ENCODE results near the gene ADAMTSL4. TPM values are rescaled to one million over a fixed set of nuclear protein-coding genes. Genes with fewer than 3 reads are reported as not detected.

The ADAMTSL4 gene
- 1.4 and 3.4 TPM in 2 replicates for total RNA-seq (ENCODE audit: low replicate concordance)

GRCh38 chr1:150548632-150549495, at the start of gene ADAMTSL4:
TSS of gene ADAMTSL4 (plus strand) at chr1:150549408. CDS start at chr1:150552289, 2,881 bp downstream.

GRCh38 chr1:150507912-150508864, 41.0 kb upstream of the ADAMTSL4 start, which contains the start of gene ECM1:
TSS of gene ECM1 (plus strand) at chr1:150508109. CDS start at chr1:150508210, 101 bp downstream.

GRCh38 chr1:150515328-150516049, 33.7 kb upstream of the ADAMTSL4 start, which contains the start of gene FALEC:
TSS of gene FALEC (plus strand) at chr1:150515752.

DNA sequence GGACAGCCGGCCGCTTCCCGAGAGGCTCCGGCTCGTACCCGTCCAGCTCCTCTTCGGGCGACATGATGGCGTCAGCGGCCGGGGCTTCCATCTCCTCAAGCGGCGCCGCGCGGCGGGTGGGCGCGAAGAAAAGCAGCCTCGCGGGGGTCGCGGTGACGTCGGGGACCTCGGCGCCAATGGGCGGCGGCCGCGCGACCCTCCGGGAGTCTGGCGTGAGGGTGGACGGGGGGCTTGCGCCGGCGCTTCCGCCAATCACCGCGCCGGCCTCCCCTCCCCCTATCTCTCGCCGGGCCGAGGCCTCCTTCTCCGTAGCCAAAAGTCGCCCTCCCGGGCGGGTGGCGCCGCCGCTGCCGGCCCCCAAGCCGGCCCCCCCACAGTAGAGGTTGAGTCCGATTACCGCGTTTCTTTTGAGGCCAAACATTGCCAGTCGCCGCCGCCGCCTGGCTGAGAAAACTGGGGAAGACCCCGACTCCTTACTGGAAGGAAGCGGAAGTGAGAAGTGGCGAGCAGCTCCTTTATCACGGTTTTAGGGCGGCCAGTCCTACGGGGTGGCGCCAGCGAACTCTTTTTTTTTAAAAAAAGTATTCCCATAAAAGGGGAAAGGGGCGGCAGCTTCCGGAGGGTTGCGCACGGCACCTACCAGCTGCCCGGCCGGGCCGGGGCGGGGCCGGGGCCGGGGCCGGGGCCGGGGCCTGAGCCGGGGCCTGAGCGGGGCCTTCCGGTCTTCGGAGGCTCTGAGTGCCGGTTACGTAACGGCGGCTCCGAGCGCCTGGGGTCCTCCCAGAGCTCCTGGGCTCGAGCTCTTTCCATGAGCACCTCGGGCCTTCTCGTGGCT, 30.1 kb downstream of the ADAMTSL4 start, which contains the start of gene MCL1:
MCL1 (minus strand) TSS at position 501 of the 835 bp plus-strand sequence; CDS start at position 421, 80 bp downstream.

Other genes starting within 250 kb of the ADAMTSL4 start
- 26.4 and 32.3 TPM in 2 replicates for gene PRPF3, start 227.9 kb upstream of the ADAMTSL4 start, total RNA-seq (ENCODE audit: low replicate concordance)
- 4.1 TPM in 2 replicates for gene RPRD2, start 185.3 kb upstream of the ADAMTSL4 start, total RNA-seq (ENCODE audit: low replicate concordance)
- gene TARS2, start 62.0 kb upstream of the ADAMTSL4 start, total RNA-seq (ENCODE audit: low replicate concordance) = 13.5 and 14.0 TPM in 2 replicates
- gene ECM1, start 41.3 kb upstream of the ADAMTSL4 start, total RNA-seq (ENCODE audit: low replicate concordance) = 7.6 and 8.4 TPM in 2 replicates
- 0.23 and 0.70 TPM in 2 replicates for gene FALEC, start 33.7 kb upstream of the ADAMTSL4 start, total RNA-seq (ENCODE audit: low replicate concordance)
- 217 TPM in 2 replicates for gene MCL1, start 30.2 kb downstream of the ADAMTSL4 start, total RNA-seq (ENCODE audit: low replicate concordance)
- gene ENSA, start 80.2 kb downstream of the ADAMTSL4 start, total RNA-seq (ENCODE audit: low replicate concordance) = 26.9 and 66.2 TPM in 2 replicates
- 7.1 and 8.2 TPM in 2 replicates for gene GOLPH3L, start 147.7 kb downstream of the ADAMTSL4 start, total RNA-seq (ENCODE audit: low replicate concordance)
- gene HORMAD1, start 171.5 kb downstream of the ADAMTSL4 start, total RNA-seq (ENCODE audit: low replicate concordance) = not detected in 2 replicates
- gene CTSS, start 216.4 kb downstream of the ADAMTSL4 start, total RNA-seq (ENCODE audit: low replicate concordance) = 5.0 and 7.0 TPM in 2 replicates